ENCODE data around the gene RPP40. TPM values are rescaled to one million over a fixed set of nuclear protein-coding genes. Genes with fewer than 3 reads are reported as not detected.
A peak's percentile ranks its signal among the peaks of the same experiment; 100 is the strongest.

The RPP40 gene
- total and polyA plus RNA-seq, 2 of the 8 experiments (the other 6 are each of a cell fraction or from before 2014, with no cell fraction given): 7.0 to 15.7 TPM

- Histone ChIP-seq H3K27ac (ENCODE audit: low read depth, low read length) (no peak overlapping the region), H3K9ac (replicated peaks in 1 of 4; ENCODE audit: extremely low read depth in 1 of 4, low read depth in 3 of 4, low read length in 3 of 4) (no peak overlapping the region)
- TF ChIP-seq SRF (IDR thresholded peaks at IDR 0.05; ENCODE audit: low read depth, low read length) (no peak), KDM4A (IDR thresholded peaks at IDR 0.05; ENCODE audit: low read depth, low read length, severe bottlenecking) (no peak), JUND (IDR thresholded peaks at IDR 0.05; ENCODE audit: low read length) (no peak), NRF1 (IDR thresholded peaks at IDR 0.05; ENCODE audit: low read depth, low read length) (no peak), ZNF274 (IDR thresholded peaks at IDR 0.05; ENCODE audit: borderline replicate concordance, extremely low read depth, low read length) (no peak), SIX5 (IDR thresholded peaks at IDR 0.05; ENCODE audit: low read depth, low read length) (no peak), ASH2L (IDR thresholded peaks at IDR 0.05; ENCODE audit: low read length) (no peak), TCF12 (IDR thresholded peaks at IDR 0.05; ENCODE audit: low read depth, low read length) (no peak), HDAC2 (IDR thresholded peaks at IDR 0.05; ENCODE audit: borderline replicate concordance in 1 of 2, low read depth in 2 of 2, low read length in 2 of 2) (no peak), SP4 (IDR thresholded peaks at IDR 0.05; ENCODE audit: low read length) (no peak), FOSL1 (IDR thresholded peaks at IDR 0.05; ENCODE audit: insufficient read depth, low read depth, low read length) (no peak), CBX8 (IDR thresholded peaks at IDR 0.05; ENCODE audit: borderline replicate concordance, low read depth, low read length) (no peak), RFX5 (IDR thresholded peaks at IDR 0.05; ENCODE audit: borderline replicate concordance, low read depth, low read length) (no peak)
Measured at GRCh38 chr6:4948781-4949450, 54.9 kb downstream of the RPP40 start.

More at GRCh38 chr6:4948781-4949450, 54.9 kb downstream of the RPP40 start:
- Histone ChIP-seq H4K8ac (ENCODE audit: extremely low read depth, insufficient read depth, low read length) (no peak overlapping the region; the same call in 1 of the 2 replicates), H4K5ac (ENCODE audit: insufficient read length, low read depth, low read length) (no peak overlapping the region), H3K36me3 (ENCODE audit: control insufficient read depth in 2 of 4, insufficient read depth in 4 of 4, low read length in 3 of 4) (peaks cover 6 to 58% (median 28%) of the 10 kb centered on the region in 4 experiments), H3K79me1 (ENCODE audit: low read depth, low read length) (peaks cover 5% of the 10 kb centered on the region), H4K20me1 (replicated peaks in 1 of 2; ENCODE audit: control insufficient read depth in 1 of 2, insufficient read depth in 2 of 2, low read length in 2 of 2) (peaks cover 3 to 23% of the 10 kb centered on the region in 2 experiments), H2BK120ac (replicated peaks; ENCODE audit: low read depth, low read length) (no peak overlapping the region), H3K27me3 (replicated peaks in 1 of 4; ENCODE audit: control insufficient read depth in 3 of 4, extremely low read depth in 1 of 4, insufficient read depth in 3 of 4, low read length in 3 of 4) (no peaks in the 10 kb centered on the region), H3K4ac (replicated peaks; ENCODE audit: insufficient read length, low read depth, low read length) (peak overlapping the region; percentile 27), H2AFZ (ENCODE audit: low read length) (no peak overlapping the region), H4K91ac (replicated peaks; ENCODE audit: insufficient read length, low read length) (no peak overlapping the region), H3K56ac (replicated peaks; ENCODE audit: insufficient read length, low read depth, low read length) (no peak overlapping the region), H3K79me2 (ENCODE audit: control insufficient read depth in 1 of 2, insufficient read depth in 2 of 2, low read length in 2 of 2) (peaks cover 0 to 4% of the 10 kb centered on the region in 2 experiments; a peak in 1 of 4 replicates), H2BK20ac (ENCODE audit: low read length) (no peak overlapping the region), H2BK12ac (ENCODE audit: low read depth, low read length) (no peak overlapping the region), H3K18ac (ENCODE audit: extremely low read depth, low read length) (no peak overlapping the region), H2AK5ac (ENCODE audit: low read depth, low read length) (0 out of 2 replicates have a peak overlapping the region, but pooled peaks have one; percentile 4), H3K4me1 (replicated peaks in 1 of 4; ENCODE audit: control insufficient read depth in 3 of 4, insufficient read depth in 4 of 4, low read length in 3 of 4) (peaks cover 3 to 22% (median 6%) of the 10 kb centered on the region in 4 experiments), H3K9me3 (ENCODE audit: insufficient read depth in 2 of 2, low read depth in 1 of 2, low read length in 1 of 2) (no peaks in the 10 kb centered on the region), H3K4me2 (ENCODE audit: insufficient read depth in 1 of 2, low read depth in 2 of 2, low read length in 2 of 2) (peak overlapping the region in 1 of 2 experiments; percentile 25; a peak in 1 of 4 replicates), H3K14ac (ENCODE audit: insufficient read length) (no peak overlapping the region), H3K23ac (ENCODE audit: insufficient read length) (no peak overlapping the region), H2BK15ac (ENCODE audit: low read length) (no peak overlapping the region), H3K4me3 (ENCODE audit: extremely low read depth in 1 of 4, insufficient read depth in 2 of 4, low read depth in 3 of 4, low read length in 4 of 4) (no peak overlapping the region), H2BK5ac (ENCODE audit: low read depth, low read length) (0 out of 2 replicates have a peak overlapping the region, but pooled peaks have one; percentile 26), H3K23me2 (ENCODE audit: low read depth, low read length) (no peaks in the 10 kb centered on the region)
- DNase-seq (ENCODE audit: low read depth in 1 of 2, low spot score in 2 of 2): peak in 1 of 2 experiments; percentile 47
- WGBS, 2 experiments (ENCODE audit: extremely low coverage in 1 of 2, insufficient coverage in 1 of 2, insufficient read length in 1 of 2, insufficient replicate concordance in 2 of 2, low coverage in 1 of 2, low lambda C conversion rate in 2 of 2, missing lambda C conversion rate in 1 of 2): 88% methylated on average over 15 of the region's 15 CpGs; no CpG with 5 or more reads in 1 of the 2 experiments
- FAIRE-seq: peak; percentile 70
- ChIA-PET CTCF (ENCODE audit: partially characterized antibody) (interaction anchor here (1.5 to 1.6 kb wide), 2 partner anchors 9 to 13 kb away, joined by 4 to 6 read pairs; no protein-coding TSS in a partner anchor), POLR2A (ENCODE audit: partially characterized antibody) (interaction anchor here (1.2 to 1.8 kb wide), 2 partner anchors 8 to 48 kb away, joined by 3 to 5 read pairs; no protein-coding TSS in a partner anchor)
